Glutamatergic neuron (in vitro differentiated cells): Measurements from ENCODE around the gene MAPK8IP3. TPM values are rescaled to one million over a fixed set of nuclear protein-coding genes. Genes with fewer than 3 reads are reported as not detected.
A peak's percentile ranks its signal among the peaks of the same experiment; 100 is the strongest.
"Not testable (repeated sequence)": the region's sequence is repeated elsewhere in the genome, so short reads cannot be mapped to it uniquely, and the experiment has no call there.

Experiments
- DNase-seq: peaks from one replicate; pipeline ENCODE4 v3.0.0; 2022
- H3K27ac Mint-ChIP-seq: one replicate; pipeline ENCODE4 v1.8.0; 2020; ENCODE audit warnings: mild to moderate bottlenecking, mixed read lengths, inconsistent platforms; ENCODE audit not compliant: unreplicated experiment
- H3K27me3 Mint-ChIP-seq: one replicate; pipeline ENCODE4 v1.8.0; 2020; ENCODE audit warnings: mild to moderate bottlenecking, moderate library complexity, mixed read lengths, inconsistent platforms; ENCODE audit not compliant: unreplicated experiment
- H3K36me3 Mint-ChIP-seq: one replicate; pipeline ENCODE4 v1.8.0; 2020; ENCODE audit warnings: mild to moderate bottlenecking, mixed read lengths, inconsistent platforms; ENCODE audit not compliant: unreplicated experiment
- H3K4me1 Mint-ChIP-seq: one replicate; pipeline ENCODE4 v1.8.0; 2020; ENCODE audit warnings: mild to moderate bottlenecking, low read depth, mixed read lengths, inconsistent platforms; ENCODE audit not compliant: unreplicated experiment
- H3K4me3 Mint-ChIP-seq: one replicate; pipeline ENCODE4 v1.8.0; 2020; ENCODE audit warnings: mild to moderate bottlenecking, mixed read lengths, inconsistent platforms; ENCODE audit not compliant: unreplicated experiment
- H3K9me3 Mint-ChIP-seq: one replicate; pipeline ENCODE4 v1.8.0; 2020; ENCODE audit warnings: mild to moderate bottlenecking, moderate library complexity, mixed read lengths, inconsistent platforms; ENCODE audit not compliant: unreplicated experiment
- total RNA-seq: library from RNA; stranded (reverse); fragmentation: NEBNext Ultra II Directional; extraction: Animal tissue kit (Norgen Biotek cat#: 25700); gene quantifications from one replicate; pipeline ENCODE4 v1.2.1, GENCODE V29; 2021; ENCODE audit not compliant: unreplicated experiment
- TF ChIP-seq, protein P1 (sequence below): fragments of 200-600 bp; sonication (generic); IDR thresholded peaks from one replicate; pipeline ENCODE4 v1.5.0; 2021; ENCODE audit not compliant: partially characterized antibody, unreplicated experiment

The MAPK8IP3 gene
- total RNA-seq, 1 donor from 2014 or later = 281 TPM

DNA sequence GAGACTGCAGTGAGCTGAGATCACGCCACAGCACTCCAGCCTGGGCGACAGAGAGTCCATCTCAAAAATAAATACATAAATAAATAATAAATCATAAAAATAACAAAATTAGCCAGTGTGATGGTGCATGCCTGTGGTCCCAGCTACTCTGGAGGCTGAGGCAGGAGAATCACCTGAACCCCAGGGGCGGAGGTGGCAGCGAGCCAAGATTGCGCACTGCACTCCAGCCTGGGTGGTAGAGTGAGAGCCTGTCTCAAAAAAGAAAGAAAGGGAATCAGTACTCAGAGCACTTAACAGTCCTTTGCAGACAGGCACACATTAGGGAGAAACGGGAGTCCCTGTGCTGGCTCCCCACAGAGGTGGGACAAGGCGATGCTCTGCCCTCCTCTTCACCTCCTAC, 25.1 kb downstream of the MAPK8IP3 start:
- peaks cover 8% of the 10 kb centered on the region for H3K36me3 Mint-ChIP-seq
- TF ChIP-seq, protein P1, sequence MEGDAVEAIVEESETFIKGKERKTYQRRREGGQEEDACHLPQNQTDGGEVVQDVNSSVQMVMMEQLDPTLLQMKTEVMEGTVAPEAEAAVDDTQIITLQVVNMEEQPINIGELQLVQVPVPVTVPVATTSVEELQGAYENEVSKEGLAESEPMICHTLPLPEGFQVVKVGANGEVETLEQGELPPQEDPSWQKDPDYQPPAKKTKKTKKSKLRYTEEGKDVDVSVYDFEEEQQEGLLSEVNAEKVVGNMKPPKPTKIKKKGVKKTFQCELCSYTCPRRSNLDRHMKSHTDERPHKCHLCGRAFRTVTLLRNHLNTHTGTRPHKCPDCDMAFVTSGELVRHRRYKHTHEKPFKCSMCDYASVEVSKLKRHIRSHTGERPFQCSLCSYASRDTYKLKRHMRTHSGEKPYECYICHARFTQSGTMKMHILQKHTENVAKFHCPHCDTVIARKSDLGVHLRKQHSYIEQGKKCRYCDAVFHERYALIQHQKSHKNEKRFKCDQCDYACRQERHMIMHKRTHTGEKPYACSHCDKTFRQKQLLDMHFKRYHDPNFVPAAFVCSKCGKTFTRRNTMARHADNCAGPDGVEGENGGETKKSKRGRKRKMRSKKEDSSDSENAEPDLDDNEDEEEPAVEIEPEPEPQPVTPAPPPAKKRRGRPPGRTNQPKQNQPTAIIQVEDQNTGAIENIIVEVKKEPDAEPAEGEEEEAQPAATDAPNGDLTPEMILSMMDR = no peak
- H3K9me3 Mint-ChIP-seq = peaks cover 9% of the 10 kb centered on the region
- H3K27ac Mint-ChIP-seq = no peak overlapping the region
- peaks cover 12% of the 10 kb centered on the region for H3K27me3 Mint-ChIP-seq
- DNase-seq = no peak
- H3K4me3 Mint-ChIP-seq = no peak overlapping the region
- peaks cover 4% of the 10 kb centered on the region for H3K4me1 Mint-ChIP-seq

DNA sequence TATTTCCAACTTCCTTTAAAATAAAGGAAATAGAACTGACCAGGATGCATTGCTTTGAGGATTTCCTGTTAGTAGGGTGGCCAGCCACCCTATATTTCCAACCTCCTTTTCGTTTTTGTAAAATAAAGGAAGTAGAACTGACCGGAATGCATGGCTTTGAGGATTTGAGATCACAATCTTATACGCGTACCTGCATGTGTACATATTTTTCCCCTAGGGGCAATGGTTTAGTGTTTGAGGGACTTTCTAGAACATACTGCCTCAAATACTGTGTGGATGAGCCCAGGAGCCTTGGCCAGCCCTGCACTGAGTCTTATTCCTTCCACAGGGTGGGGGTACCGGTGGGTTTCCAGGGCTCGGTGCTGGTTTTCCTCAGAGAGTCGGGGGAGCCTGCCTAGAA, 25.6 kb downstream of the MAPK8IP3 start:
- no peak overlapping the region for H3K4me3 Mint-ChIP-seq
- TF ChIP-seq, protein P1 = no peak
- peaks cover 4% of the 10 kb centered on the region for H3K4me1 Mint-ChIP-seq
- peaks cover 8% of the 10 kb centered on the region for H3K36me3 Mint-ChIP-seq
- H3K27me3 Mint-ChIP-seq = peaks cover 12% of the 10 kb centered on the region
- H3K27ac Mint-ChIP-seq = peak overlapping the region; percentile 11
- H3K9me3 Mint-ChIP-seq = peaks cover 9% of the 10 kb centered on the region
- DNase-seq = no peak

DNA sequence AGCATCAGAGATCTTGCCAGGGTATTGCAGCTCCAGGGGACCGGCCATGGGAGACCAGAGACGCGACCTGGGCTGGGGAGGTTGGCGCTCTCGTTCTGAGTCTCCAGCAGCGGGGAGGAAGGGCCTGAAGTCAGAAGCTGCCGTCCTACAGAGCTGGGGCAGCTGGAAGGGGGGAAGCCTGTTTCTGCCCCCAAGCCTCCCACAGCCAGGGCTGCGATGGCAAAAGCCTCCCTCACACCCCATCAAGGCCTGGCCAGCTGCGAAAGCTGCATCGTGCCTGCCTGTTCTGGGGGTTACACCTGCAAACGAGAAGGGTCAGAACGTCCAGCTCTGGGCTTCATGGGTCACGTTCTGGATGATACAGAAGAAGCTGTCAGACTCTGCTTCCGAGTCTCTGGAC, 26.1 kb downstream of the MAPK8IP3 start:
- TF ChIP-seq, protein P1 = no peak
- no peak for DNase-seq
- peaks cover 9% of the 10 kb centered on the region for H3K27me3 Mint-ChIP-seq
- peak overlapping the region; percentile 11 for H3K27ac Mint-ChIP-seq
- H3K9me3 Mint-ChIP-seq = peaks cover 8% of the 10 kb centered on the region
- H3K4me1 Mint-ChIP-seq = peaks cover 1% of the 10 kb centered on the region
- no peak overlapping the region for H3K4me3 Mint-ChIP-seq
- H3K36me3 Mint-ChIP-seq = peaks cover 4% of the 10 kb centered on the region

DNA sequence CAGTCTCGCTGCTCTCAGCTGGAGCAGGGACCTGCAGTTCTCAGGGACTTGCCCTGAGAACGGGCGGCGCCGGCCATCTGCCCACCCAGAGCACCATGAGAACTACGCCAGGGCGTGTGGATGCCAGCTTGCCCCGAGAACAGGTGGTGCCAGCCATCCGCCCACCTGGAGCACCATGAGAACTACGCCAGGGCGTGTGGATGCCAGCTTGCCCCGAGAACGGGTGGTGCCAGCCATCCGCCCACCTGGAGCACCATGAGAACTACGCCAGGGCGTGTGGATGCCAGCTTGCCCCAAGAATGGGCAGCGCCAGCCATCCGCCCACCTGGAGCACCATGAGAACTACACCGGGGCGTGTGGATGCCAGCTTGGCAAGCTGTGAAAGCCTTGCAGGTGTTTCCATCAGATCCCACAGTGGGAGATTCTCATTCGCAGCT, 26.6 kb downstream of the MAPK8IP3 start:
- H3K4me3 Mint-ChIP-seq, H3K9me3 Mint-ChIP-seq, H3K27ac Mint-ChIP-seq, H3K36me3 Mint-ChIP-seq, H3K27me3 Mint-ChIP-seq, H3K4me1 Mint-ChIP-seq, DNase-seq: not testable (repeated sequence)

DNA sequence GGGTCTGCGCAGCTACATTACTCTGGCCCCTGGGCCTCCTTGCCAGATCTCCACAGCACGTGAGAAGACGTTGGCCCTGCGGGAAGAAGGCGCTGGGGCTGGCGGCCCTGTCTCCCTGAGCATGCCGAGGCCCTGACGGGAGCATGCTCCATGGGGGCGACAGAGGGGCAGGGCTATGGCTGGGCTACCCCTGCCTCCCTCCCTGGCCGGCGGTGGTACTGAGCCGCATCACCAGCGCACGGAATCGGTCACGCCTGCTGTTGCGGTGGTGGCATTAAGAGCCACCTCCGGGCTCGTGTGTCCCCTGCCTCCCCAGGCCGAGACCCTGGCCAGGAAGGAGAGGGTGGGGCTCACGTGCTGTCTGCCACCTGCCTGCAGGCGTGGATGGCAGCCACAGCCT, 28.1 kb downstream of the MAPK8IP3 start:
- Mint-ChIP-seq H3K36me3 (no peaks in the 10 kb centered on the region), H3K4me3 (no peak overlapping the region), H3K27ac (no peak overlapping the region), H3K9me3 (peaks cover 3% of the 10 kb centered on the region), H3K27me3 (peaks cover 4% of the 10 kb centered on the region), H3K4me1 (no peaks in the 10 kb centered on the region)
- TF ChIP-seq, protein P1 = no peak
- no peak for DNase-seq

DNA sequence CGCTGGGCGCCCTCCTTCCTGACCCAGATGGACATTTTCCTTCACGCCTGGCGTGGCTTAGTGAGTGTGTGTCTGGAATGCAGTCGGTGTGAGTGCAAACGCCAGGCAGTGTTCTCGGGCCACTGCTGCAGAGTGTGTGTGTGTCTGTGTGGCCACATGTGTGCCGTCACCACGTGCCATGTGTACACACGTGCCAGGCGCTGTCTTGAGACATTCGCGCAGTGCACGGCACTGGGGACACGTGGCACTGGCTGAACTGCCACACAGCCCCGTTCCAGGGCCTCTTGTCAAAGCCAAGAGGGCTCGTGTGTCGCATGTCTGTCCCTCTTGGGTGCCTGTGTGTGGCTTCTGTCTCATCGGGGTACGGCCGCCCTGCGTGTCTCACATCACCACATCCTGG, 28.8 kb downstream of the MAPK8IP3 start:
- TF ChIP-seq, protein P1 = no peak
- H3K27me3 Mint-ChIP-seq = peaks cover 4% of the 10 kb centered on the region
- H3K4me3 Mint-ChIP-seq = no peak overlapping the region
- no peaks in the 10 kb centered on the region for H3K36me3 Mint-ChIP-seq
- no peak overlapping the region for H3K27ac Mint-ChIP-seq
- no peak for DNase-seq
- H3K4me1 Mint-ChIP-seq = no peaks in the 10 kb centered on the region
- H3K9me3 Mint-ChIP-seq = peaks cover 3% of the 10 kb centered on the region
